Left ventricle myocardium inferior (tissue), 1 donor: ENCODE measurements around the gene IQCK. TPM values are rescaled to one million over a fixed set of nuclear protein-coding genes. Genes with fewer than 3 reads are reported as not detected.

Experiments
- DNase-seq: peaks from one replicate; pipeline ENCODE4 v3.0.0-alpha.2; 2020
- H3K27ac ChIP-seq: fragments of 200-600 bp; replicated peaks from 2 replicates; pipeline ENCODE4 v1.8.0; 2021
- H3K27me3 ChIP-seq: fragments of 200-600 bp; 2 replicates; pipeline ENCODE4 v1.8.0; 2021; ENCODE audit warnings: low read depth
- H3K36me3 ChIP-seq: fragments of 200-600 bp; 2 replicates; pipeline ENCODE4 v1.8.0; 2021
- H3K4me1 ChIP-seq: fragments of 200-600 bp; 2 replicates; pipeline ENCODE4 v1.8.0; 2021
- H3K4me3 ChIP-seq: fragments of 200-600 bp; 2 replicates; pipeline ENCODE4 v1.8.0; 2021; ENCODE audit warnings: mild to moderate bottlenecking, moderate library complexity
- H3K9me3 ChIP-seq: fragments of 200-600 bp; replicated peaks from 2 replicates; pipeline ENCODE4 v1.8.0; 2021
- CTCF ChIP-seq: fragments of 200-600 bp; IDR thresholded peaks from 2 replicates; pipeline ENCODE4 v1.8.0; 2021; ENCODE audit warnings: antibody characterized with exemption, mild to moderate bottlenecking, borderline replicate concordance
- intact Hi-C: fragments of 100-400 bp; cut with micrococcal nuclease; formaldehyde crosslinking; loops from one replicate; pipeline ENCODE4 v1.11.0; 2022
- total RNA-seq: library from RNA; stranded (reverse); fragmentation: NEBNext Ultra II Directional; extraction: Animal tissue kit (Norgen Biotek cat#: 25700); gene quantifications from one replicate; pipeline ENCODE4 v1.2.1, GENCODE V29; 2021
- donor health status: DM: no; HTN: yes; CAD: no; lungs with severe emphysema.

IQCK gene
- total RNA-seq, 1 donor from 2014 or later: 6.0 TPM

DNA sequence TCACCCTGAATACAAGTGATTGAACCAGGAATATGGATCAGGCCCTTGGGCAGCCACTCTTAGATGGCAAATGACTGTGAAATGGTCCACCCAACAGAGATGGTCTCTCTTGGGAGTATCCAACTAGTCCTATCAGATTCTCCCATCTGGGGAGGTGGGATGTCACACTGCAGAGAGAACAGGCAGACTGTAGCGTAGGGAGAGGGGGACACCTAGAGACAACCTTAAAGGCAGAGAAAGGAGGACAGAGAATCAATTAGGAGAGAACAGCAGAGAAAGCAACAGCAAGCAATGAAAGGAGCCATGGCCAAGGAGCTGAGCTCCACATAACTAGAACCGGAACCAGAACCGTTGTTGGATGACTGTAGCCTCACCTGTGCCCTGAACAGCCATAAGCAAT is 37.2 kb downstream of the IQCK start:
- H3K9me3 ChIP-seq: no peaks in the 10 kb centered on the region
- H3K4me1 ChIP-seq: peaks cover 59% of the 10 kb centered on the region
- H3K27me3 ChIP-seq: no peaks in the 10 kb centered on the region
- H3K4me3 ChIP-seq: no peak overlapping the region
- intact Hi-C loops: no loop called here
- H3K36me3 ChIP-seq: no peaks in the 10 kb centered on the region
- H3K27ac ChIP-seq: peak overlapping the region; percentile 87
- TF ChIP-seq CTCF: no peak
- DNase-seq: no peak

DNA sequence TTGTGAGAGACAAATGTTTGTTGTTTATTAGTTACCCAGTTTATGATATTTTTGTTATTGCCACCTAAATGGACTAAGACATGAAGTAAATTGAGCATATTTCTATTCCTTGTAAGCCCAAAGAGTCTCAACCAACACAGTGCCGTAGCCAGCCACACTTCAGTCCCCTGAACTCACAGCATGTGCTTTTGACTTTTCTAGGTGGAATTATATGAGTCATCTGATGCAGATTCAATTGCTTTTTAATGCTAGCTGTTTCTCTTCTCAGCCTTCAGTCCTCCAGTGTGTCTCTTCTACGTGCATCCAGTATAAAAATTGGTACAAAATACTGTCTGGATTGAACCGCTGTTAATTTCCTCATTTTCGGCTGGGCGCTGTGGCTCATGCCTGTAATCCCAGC is 39.0 kb downstream of the IQCK start:
- no peak overlapping the region for H3K4me3 ChIP-seq
- H3K36me3 ChIP-seq: no peaks in the 10 kb centered on the region
- peaks cover 53% of the 10 kb centered on the region for H3K4me1 ChIP-seq
- no peak for TF ChIP-seq CTCF
- peak overlapping the region; percentile 13 for H3K27ac ChIP-seq
- H3K27me3 ChIP-seq: no peaks in the 10 kb centered on the region
- no peaks in the 10 kb centered on the region for H3K9me3 ChIP-seq
- intact Hi-C loops: no loop called here
- no peak for DNase-seq

GRCh38 chr16:19757762-19758595 is 39.9 kb downstream of the IQCK start:
- H3K4me1 ChIP-seq: peaks cover 47% of the 10 kb centered on the region
- DNase-seq: no peak
- H3K9me3 ChIP-seq: no peaks in the 10 kb centered on the region
- H3K27ac ChIP-seq: no peak overlapping the region
- no peak for TF ChIP-seq CTCF
- intact Hi-C loops: no loop called here
- H3K27me3 ChIP-seq: no peaks in the 10 kb centered on the region
- no peaks in the 10 kb centered on the region for H3K36me3 ChIP-seq
- no peak overlapping the region for H3K4me3 ChIP-seq

DNA sequence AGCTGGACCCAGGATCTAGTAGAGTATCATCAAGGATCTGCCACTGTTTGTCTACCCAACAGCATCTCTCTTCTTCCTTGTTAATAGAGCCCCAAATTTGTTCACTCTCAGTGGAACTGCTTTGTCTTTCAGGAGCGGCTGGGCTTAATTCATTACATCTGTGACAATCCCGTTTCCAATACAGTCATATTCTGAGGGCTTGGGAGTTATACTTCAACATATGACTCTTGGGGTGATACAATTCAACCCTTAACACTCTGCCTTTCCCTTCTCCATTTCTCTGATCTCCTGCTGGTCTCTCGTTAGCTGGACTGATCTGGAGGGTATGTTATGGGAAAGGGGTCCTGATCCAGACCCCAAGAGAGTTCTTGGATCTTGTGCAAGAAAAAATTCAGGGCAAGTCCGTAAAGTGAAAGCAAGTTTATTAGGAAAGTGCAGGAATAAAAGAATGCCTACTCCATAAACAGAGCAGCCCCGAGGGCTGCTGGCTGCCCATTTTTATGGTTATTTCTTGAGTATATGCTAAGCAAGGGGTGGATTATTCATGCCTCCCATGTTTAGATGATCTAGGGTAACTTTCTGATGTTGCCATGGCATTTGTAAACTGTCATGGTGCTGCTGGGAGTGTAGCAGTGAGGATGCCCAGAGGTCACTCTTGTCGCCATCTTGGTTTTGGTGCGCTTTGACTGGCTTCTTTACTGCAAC is 42.4 kb downstream of the IQCK start:
- no peak for TF ChIP-seq CTCF
- no peak overlapping the region for H3K4me3 ChIP-seq
- intact Hi-C loops: no loop called here
- peaks cover 41% of the 10 kb centered on the region for H3K4me1 ChIP-seq
- DNase-seq: no peak
- no peaks in the 10 kb centered on the region for H3K36me3 ChIP-seq
- H3K27me3 ChIP-seq: no peaks in the 10 kb centered on the region
- H3K9me3 ChIP-seq: no peaks in the 10 kb centered on the region
- peak overlapping the region; percentile 80 for H3K27ac ChIP-seq

- peak; percentile 58 for DNase-seq
- Histone ChIP-seq H3K27me3 (no peaks in the 10 kb centered on the region), H3K4me3 (peak overlapping the region; percentile 4), H3K4me1 (peaks cover 44% of the 10 kb centered on the region), H3K27ac (peak overlapping the region; percentile 35), H3K36me3 (peaks cover 16% of the 10 kb centered on the region), H3K9me3 (peaks cover 20% of the 10 kb centered on the region)
- intact Hi-C loops: no loop called here
- no peak for TF ChIP-seq CTCF
These were observed 47.9 kb downstream of the IQCK start for GRCh38 chr16:19765860-19766553.
